NCI-H1048 (cell line): ENCODE data around the gene C1orf53.
"Not testable (repeated sequence)": the region's sequence is repeated elsewhere in the genome, so short reads cannot be mapped to it uniquely, and the experiment has no call there.

Source experiments
- DNase-seq: peaks from one replicate; lab custom pipeline; 2025; lab: John Stamatoyannopoulos, UW

The C1orf53 gene

GRCh38 chr1:197902454-197903195 lies at the start of gene C1orf53:
Gene C1orf53 (plus strand): TSS chr1:197902630. CDS start chr1:197902650, 20 bp downstream.
- DNase-seq, result peak; percentile 95

GRCh38 chr1:197855751-197856150 lies 46.7 kb upstream of the C1orf53 start:
- DNase-seq, result not testable (repeated sequence)

- peak; percentile 14 for DNase-seq
These were observed 45.0 kb upstream of the C1orf53 start for GRCh38 chr1:197857477-197857876.

- DNase-seq, result no peak
These were observed 43.4 kb upstream of the C1orf53 start for GRCh38 chr1:197859024-197859423.

- DNase-seq, result no peak
These were observed 40.2 kb upstream of the C1orf53 start for GRCh38 chr1:197862221-197862620.

- DNase-seq, result no peak
These were observed 39.8 kb upstream of the C1orf53 start for GRCh38 chr1:197862671-197863070.

GRCh38 chr1:197865809-197866208 lies 36.6 kb upstream of the C1orf53 start:
- DNase-seq, result no peak

- no peak for DNase-seq
These were observed 33.5 kb upstream of the C1orf53 start for GRCh38 chr1:197868751-197869489.

GRCh38 chr1:197869490-197870077 lies 32.8 kb upstream of the C1orf53 start:
- no peak for DNase-seq

GRCh38 chr1:197876894-197877293 lies 25.5 kb upstream of the C1orf53 start:
- no peak for DNase-seq

- DNase-seq, result not testable (repeated sequence)
These were observed 22.0 kb upstream of the C1orf53 start for GRCh38 chr1:197880385-197880784.

- not testable (repeated sequence) for DNase-seq
These were observed 20.2 kb upstream of the C1orf53 start for GRCh38 chr1:197882241-197882640.

- no peak for DNase-seq
These were observed 18.3 kb upstream of the C1orf53 start for GRCh38 chr1:197884173-197884572.

GRCh38 chr1:197890936-197891335 lies 11.5 kb upstream of the C1orf53 start:
- no peak for DNase-seq

- DNase-seq, result no peak
These were observed 9.7 kb upstream of the C1orf53 start for GRCh38 chr1:197892684-197893083.

- DNase-seq, result no peak
These were observed 6.1 kb upstream of the C1orf53 start for GRCh38 chr1:197896301-197896700.

- no peak for DNase-seq
These were observed 3.4 kb upstream of the C1orf53 start for GRCh38 chr1:197899037-197899436.

- DNase-seq, result no peak
These were observed 338 bp upstream of the C1orf53 start for GRCh38 chr1:197902131-197902453.

- no peak for DNase-seq
These were observed 725 bp downstream of the C1orf53 start for GRCh38 chr1:197903196-197903514.

GRCh38 chr1:197904126-197904787 lies 1.8 kb downstream of the C1orf53 start:
- DNase-seq, result no peak

GRCh38 chr1:197905699-197906351 lies 3.4 kb downstream of the C1orf53 start:
- no peak for DNase-seq
